ENCODE data around the gene GDE1.

The GDE1 gene

GRCh38 chr16:19523559-19524355 lies 1.9 kb upstream of the GDE1 start, which contains the start of gene CCP110:
CCP110 (plus strand) TSS chr16:19523942; CDS start chr16:19527882, 3,940 bp downstream.
- peak; percentile 90 for DNase-seq

- DNase-seq = no peak
These were observed 1.3 kb upstream of the GDE1 start for GRCh38 chr16:19523184-19523558.

DNA sequence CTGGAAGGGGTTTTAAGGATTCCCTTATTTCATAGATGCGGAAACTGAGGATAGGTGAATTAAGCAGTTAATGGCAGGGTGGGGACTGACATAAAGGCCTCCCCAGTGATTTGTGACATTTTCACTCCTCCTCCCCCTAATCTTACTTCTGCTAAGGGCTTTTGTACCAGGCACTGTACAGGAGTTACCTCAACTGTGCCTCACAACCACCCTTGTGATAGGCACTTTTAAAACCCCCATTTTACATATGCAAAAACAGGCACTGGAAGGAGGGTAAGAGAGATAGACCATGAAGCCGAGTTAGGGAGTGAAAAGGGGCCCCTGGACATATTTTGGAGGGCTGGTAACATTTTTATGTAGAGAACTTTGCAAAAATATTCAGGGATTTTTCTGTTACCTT lies 862 bp upstream of the GDE1 start:
- no peak for DNase-seq

DNA sequence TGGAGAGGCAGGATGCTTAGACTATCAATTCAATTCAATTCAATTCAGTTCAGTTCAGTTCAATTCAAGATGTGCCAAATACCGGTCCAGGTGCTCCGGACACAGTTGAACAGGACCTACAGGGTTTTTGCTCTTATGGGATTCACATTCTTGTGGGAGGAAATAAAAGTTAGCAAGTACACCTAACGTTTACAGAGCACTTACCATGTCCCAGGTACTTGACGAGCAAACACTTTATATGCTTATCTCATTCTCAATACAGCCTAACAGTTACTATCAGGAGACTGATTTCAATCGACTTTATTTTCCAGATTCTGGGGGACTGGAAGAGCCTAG lies 467 bp upstream of the GDE1 start:
- DNase-seq = no peak

DNA sequence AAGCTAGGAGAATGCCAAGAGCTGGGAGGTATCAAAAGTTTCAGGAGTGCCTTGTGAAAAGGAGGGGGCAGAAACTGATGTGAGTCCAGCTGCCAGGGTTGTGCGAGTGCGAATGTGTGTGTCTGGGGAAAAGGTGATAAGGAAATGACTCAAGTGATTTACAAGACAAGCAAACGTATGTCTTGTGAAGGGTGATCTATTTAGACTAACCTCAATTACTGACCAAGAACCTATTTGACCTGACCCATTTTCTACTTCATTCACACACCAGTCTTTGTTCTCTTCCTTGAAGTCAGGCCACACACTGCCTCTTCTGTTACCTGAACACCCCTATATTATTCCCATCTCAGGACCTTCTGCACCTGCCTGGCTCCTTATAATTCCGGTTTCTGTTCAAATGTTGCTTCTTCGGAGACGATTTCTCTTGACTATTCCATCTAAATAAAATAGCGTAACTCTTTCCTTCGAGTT lies 1.0 kb downstream of the GDE1 start:
- no peak for DNase-seq

GRCh38 chr16:19518388-19518787 lies 3.5 kb downstream of the GDE1 start:
- DNase-seq = no peak

GRCh38 chr16:19517424-19518089 lies 4.3 kb downstream of the GDE1 start:
- no peak for DNase-seq

GRCh38 chr16:19515757-19516156 lies 6.1 kb downstream of the GDE1 start:
- no peak for DNase-seq

GRCh38 chr16:19513377-19514053 lies 8.4 kb downstream of the GDE1 start:
- DNase-seq = no peak

DNA sequence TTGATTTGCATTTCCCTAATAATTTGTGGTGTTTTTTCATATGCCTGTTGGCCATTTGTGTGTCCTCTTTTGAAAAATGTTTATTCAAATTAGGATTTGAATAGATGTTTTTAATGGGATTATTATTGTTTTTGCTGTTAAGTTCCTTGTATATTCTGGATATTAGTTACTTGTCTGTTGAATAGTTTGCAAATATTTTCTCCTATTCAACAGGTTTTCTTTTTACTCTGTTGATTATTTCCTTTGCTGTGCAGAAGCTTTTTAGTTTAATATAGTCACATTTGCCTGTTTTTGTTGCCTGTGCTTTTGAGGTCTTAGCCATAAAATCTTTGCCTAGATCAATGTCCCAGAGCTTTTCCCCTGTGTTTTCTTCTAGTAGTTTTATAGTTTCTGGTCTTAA lies 9.6 kb downstream of the GDE1 start:
- no peak for DNase-seq

GRCh38 chr16:19507867-19508266 lies 14.0 kb downstream of the GDE1 start:
- no peak for DNase-seq

GRCh38 chr16:19506965-19507364 lies 14.9 kb downstream of the GDE1 start:
- DNase-seq = no peak

GRCh38 chr16:19505600-19506303 lies 16.1 kb downstream of the GDE1 start:
- DNase-seq = no peak

DNA sequence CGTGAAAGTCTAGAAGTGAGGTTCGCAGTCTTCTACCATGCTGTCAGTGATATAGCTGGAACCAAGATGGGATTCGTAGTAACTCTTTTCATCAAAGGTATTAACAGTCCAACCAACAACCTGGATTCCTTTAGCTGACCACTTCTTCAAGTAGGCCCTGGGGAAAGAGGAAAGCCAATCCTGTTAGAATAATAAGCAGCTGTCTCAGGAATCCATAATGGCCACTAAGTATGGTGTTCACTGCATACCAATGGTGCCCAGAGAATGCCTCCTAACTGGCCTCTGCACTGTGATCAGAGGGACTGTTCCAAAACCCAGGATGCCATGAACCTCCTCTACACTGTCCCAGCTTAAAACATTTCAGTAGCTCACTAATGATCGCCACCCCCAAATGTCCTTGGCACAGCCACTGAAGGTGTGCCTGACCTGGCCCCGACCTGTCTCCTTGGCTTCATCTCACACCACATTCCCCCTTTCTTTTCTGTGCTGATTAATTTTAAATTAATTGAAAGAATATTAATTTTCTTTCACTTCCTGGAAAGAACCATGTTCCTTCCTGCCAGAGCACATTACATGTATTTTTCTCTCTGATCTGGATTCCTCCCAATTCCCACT lies 18.3 kb downstream of the GDE1 start:
- no peak for DNase-seq

DNA sequence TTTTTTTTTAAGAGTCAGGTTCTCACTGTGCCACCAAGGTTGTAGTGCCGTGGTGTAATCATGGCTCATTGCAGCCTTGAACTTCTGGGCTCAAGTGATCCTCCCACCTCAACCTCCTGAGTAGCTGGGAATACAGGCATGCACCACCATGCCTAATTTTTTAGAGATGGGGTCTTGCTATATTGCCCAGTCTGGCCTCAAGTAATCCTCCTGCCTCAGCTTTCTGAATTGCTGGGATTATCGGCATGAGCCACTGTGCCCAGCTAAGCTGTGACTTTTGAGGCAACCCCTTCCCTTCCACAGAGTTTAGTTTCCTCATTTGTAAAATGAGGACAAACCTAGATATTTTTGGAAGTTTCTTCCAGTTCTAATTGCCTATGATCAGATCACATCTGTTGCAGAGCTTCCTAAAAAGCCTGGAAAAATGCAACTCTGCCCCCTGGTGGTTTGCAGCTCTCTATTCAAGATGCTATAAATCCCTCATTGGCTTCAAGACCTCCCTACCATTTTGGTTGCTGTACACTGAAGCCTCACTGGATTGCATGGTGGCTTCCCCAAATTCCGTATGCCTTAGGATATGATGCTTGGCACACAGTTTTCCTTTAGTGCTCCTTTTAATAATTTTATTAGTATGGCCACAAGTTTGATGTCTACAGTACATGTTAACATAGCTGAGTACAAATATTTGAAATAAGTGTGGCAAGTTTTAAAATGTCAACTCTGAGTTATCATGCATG lies 19.3 kb downstream of the GDE1 start:
- peak; percentile 23 for DNase-seq

GRCh38 chr16:19499481-19499880 lies 22.4 kb downstream of the GDE1 start:
- DNase-seq = no peak

- no peak for DNase-seq
These were observed 22.9 kb downstream of the GDE1 start for GRCh38 chr16:19499006-19499405.

- no peak for DNase-seq
These were observed 24.7 kb downstream of the GDE1 start for GRCh38 chr16:19497176-19497575.

DNA sequence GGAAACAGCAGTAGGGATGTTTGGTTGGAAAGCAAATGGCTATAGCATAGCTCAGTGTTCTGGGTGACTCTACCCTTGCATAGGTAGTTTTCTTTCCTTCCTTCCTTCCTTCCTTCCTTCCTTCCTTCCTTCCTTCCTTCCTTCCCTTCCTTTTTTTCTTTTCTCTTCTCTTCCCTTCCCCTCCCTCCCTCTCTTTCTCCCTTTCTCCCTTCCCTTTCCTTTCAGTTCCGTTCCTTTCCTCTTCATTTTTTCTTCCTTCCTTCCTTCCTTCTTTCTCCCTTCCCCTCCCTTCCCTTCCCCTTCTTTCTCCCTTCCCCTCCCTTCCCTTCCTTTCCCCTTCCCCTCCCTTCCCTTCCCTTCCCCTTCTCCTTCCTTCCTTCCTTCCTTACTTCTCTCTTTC lies 31.3 kb downstream of the GDE1 start:
- DNase-seq = no peak

GRCh38 chr16:19488213-19488640 lies 33.7 kb downstream of the GDE1 start:
- DNase-seq = no peak

GRCh38 chr16:19486750-19487325 lies 35.1 kb downstream of the GDE1 start:
- DNase-seq = no peak

- DNase-seq = no peak
These were observed 35.8 kb downstream of the GDE1 start for GRCh38 chr16:19486051-19486450.
